Peyer's patch (tissue), 4 donors: ENCODE data around the gene C2orf72.
A peak's percentile ranks its signal among the peaks of the same experiment; 100 is the strongest.

Experiments used
- POLR2A ChIP-seq, 2 donors: fragments of 450-650 bp; IDR thresholded peaks; one replicate each; pipeline ENCODE4 v1.5.1; 2017; ENCODE audit warnings: antibody characterized with exemption in 2 of 2, mild to moderate bottlenecking in 2 of 2, moderate library complexity in 2 of 2
- TF ChIP-seq, protein P1 (sequence below), 6 experiments: fragments of 450-650 bp in 4 of 6; fragments of 200-600 bp in 2 of 6; sonication (generic) in 1 of 6; IDR thresholded peaks; one replicate each; pipeline ENCODE4 v1.5.1; 2017 to 2019; ENCODE audit warnings: antibody characterized with exemption in 6 of 6, mild to moderate bottlenecking in 3 of 6, moderate library complexity in 1 of 6

DNA sequence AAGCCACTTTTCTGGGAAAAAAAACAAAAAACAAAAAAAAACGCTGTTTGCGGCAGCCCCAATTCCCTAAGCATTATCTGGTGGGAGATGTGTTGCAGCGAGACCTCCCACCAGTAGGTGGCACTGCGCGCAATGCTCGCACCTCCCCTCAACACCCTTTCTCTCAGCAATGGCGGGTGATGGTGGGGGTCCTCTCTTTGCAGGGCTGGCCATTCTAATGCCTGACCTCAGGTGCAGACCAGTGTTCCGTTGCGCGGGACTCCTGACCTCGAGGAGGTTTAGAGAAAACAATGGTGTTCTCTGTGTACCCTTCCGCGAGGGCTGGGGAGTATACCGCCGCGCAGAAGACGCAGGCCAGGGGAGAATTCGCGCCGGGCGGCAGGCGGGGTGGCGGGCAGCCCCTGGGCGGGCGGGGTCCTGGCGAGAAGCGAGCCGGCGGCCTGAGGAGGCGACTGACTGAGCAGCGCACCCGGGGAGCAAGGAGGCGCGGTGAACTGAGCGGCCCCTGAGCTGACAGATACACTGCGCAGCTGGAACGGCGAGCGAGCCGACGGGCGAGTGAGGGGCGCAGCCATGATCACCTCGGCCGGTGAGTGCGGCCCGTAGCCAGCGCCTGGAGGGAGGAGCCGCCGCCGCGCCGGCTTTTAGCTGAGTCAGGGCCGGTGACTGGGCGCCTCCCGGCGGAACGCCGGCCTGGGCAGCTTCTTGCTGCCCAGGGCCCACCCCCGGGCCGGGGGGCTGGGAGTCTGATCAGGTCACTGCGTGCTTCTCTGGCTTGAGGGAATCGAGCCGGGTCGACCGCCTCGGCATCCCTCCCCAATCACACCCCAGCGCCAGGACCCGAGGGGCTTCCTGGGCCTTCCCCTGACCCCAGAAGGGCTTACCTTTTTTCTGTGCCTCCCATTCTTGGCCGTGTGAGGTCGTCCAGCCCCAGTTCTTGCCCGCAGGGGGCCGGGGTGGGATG is 19.4 kb downstream of the C2orf72 start, which contains the start of gene PSMD1:
- TF ChIP-seq, protein P1, sequence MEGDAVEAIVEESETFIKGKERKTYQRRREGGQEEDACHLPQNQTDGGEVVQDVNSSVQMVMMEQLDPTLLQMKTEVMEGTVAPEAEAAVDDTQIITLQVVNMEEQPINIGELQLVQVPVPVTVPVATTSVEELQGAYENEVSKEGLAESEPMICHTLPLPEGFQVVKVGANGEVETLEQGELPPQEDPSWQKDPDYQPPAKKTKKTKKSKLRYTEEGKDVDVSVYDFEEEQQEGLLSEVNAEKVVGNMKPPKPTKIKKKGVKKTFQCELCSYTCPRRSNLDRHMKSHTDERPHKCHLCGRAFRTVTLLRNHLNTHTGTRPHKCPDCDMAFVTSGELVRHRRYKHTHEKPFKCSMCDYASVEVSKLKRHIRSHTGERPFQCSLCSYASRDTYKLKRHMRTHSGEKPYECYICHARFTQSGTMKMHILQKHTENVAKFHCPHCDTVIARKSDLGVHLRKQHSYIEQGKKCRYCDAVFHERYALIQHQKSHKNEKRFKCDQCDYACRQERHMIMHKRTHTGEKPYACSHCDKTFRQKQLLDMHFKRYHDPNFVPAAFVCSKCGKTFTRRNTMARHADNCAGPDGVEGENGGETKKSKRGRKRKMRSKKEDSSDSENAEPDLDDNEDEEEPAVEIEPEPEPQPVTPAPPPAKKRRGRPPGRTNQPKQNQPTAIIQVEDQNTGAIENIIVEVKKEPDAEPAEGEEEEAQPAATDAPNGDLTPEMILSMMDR (IDR thresholded peaks at IDR 0.05), result peak; percentile 92 to 97 (median 95)
- TF ChIP-seq POLR2A (IDR thresholded peaks at IDR 0.05), result peak in 1 of 2 donors; percentile 47
